ENCODE results near the gene SLC2A9. TPM values are rescaled to one million over a fixed set of nuclear protein-coding genes. Genes with fewer than 3 reads are reported as not detected.

SLC2A9 gene
- total RNA-seq, 1 donor from 2014 or later, result 0.54 TPM

GRCh38 chr4:9999956-10000561 is 21.2 kb downstream of the SLC2A9 start:
- Mint-ChIP-seq H3K36me3 (ENCODE audit: low read depth, unreplicated experiment) (no peaks in the 10 kb centered on the region), H3K4me1 (ENCODE audit: low read depth, unreplicated experiment) (peaks cover 7% of the 10 kb centered on the region), H3K27ac (ENCODE audit: unreplicated experiment) (no peak overlapping the region), H3K9me3 (ENCODE audit: unreplicated experiment) (peaks cover 4% of the 10 kb centered on the region), H3K27me3 (ENCODE audit: low read depth, unreplicated experiment) (peaks cover 4% of the 10 kb centered on the region), H3K4me3 (ENCODE audit: unreplicated experiment) (no peak overlapping the region)
- no peak overlapping the region for H3K27ac ChIP-seq (ENCODE audit: low read depth, low read length)
- H3K4me3 ChIP-seq (ENCODE audit: insufficient read depth, low read depth, low read length), result no peak overlapping the region
- H3K4me2 ChIP-seq (ENCODE audit: low read length), result no peak overlapping the region
- no peak for FAIRE-seq
- TF ChIP-seq CTCF (IDR thresholded peaks at IDR 0.05; ENCODE audit: insufficient read depth, low read depth, low read length) (no peak), EZH2 (IDR thresholded peaks at IDR 0.05; ENCODE audit: insufficient read depth, low read length) (no peak)
- H3K9me3 ChIP-seq (ENCODE audit: insufficient read depth, low read depth, low read length), result no peaks in the 10 kb centered on the region
- no peaks in the 10 kb centered on the region for H4K20me1 ChIP-seq (ENCODE audit: insufficient read depth, low read length)
- H3K4me1 ChIP-seq (ENCODE audit: insufficient read depth, low read length), result no peaks in the 10 kb centered on the region
- no peak overlapping the region for H3K9ac ChIP-seq (ENCODE audit: low read length)
- peak; percentile 71 for DNase-seq (ENCODE audit: low read depth)
- no peaks in the 10 kb centered on the region for H3K79me2 ChIP-seq (ENCODE audit: insufficient read depth, low read length)
- H2AFZ ChIP-seq (ENCODE audit: low read depth, low read length), result no peak overlapping the region
- H3K36me3 ChIP-seq (ENCODE audit: insufficient read depth, low read length), result no peaks in the 10 kb centered on the region
- H3K27me3 ChIP-seq (ENCODE audit: insufficient read depth, low read length), result no peaks in the 10 kb centered on the region

- Histone ChIP-seq H3K36me3 (ENCODE audit: insufficient read depth, low read length) (no peaks in the 10 kb centered on the region), H4K20me1 (ENCODE audit: insufficient read depth, low read length) (no peaks in the 10 kb centered on the region), H3K4me1 (ENCODE audit: insufficient read depth, low read length) (no peaks in the 10 kb centered on the region), H3K9me3 (ENCODE audit: insufficient read depth, low read depth, low read length) (no peaks in the 10 kb centered on the region), H3K27ac (ENCODE audit: low read depth, low read length) (no peak overlapping the region), H3K4me2 (ENCODE audit: low read length) (no peak overlapping the region), H3K27me3 (ENCODE audit: insufficient read depth, low read length) (no peaks in the 10 kb centered on the region), H2AFZ (ENCODE audit: low read depth, low read length) (no peak overlapping the region), H3K79me2 (ENCODE audit: insufficient read depth, low read length) (no peaks in the 10 kb centered on the region), H3K9ac (ENCODE audit: low read length) (no peak overlapping the region), H3K4me3 (ENCODE audit: insufficient read depth, low read depth, low read length) (no peak overlapping the region)
- peaks cover 6% of the 10 kb centered on the region for H3K9me3 Mint-ChIP-seq (ENCODE audit: unreplicated experiment)
- peaks cover 12% of the 10 kb centered on the region for H3K27me3 Mint-ChIP-seq (ENCODE audit: low read depth, unreplicated experiment)
- FAIRE-seq (no peak), DNase-seq (ENCODE audit: low read depth) (peak; percentile 27)
- peaks cover 7% of the 10 kb centered on the region for H3K4me1 Mint-ChIP-seq (ENCODE audit: low read depth, unreplicated experiment)
- H3K27ac Mint-ChIP-seq (ENCODE audit: unreplicated experiment), result no peak overlapping the region
- no peak for TF ChIP-seq EZH2 (IDR thresholded peaks at IDR 0.05; ENCODE audit: insufficient read depth, low read length)
- no peak for TF ChIP-seq CTCF (IDR thresholded peaks at IDR 0.05; ENCODE audit: insufficient read depth, low read depth, low read length)
- H3K36me3 Mint-ChIP-seq (ENCODE audit: low read depth, unreplicated experiment), result no peaks in the 10 kb centered on the region
- H3K4me3 Mint-ChIP-seq (ENCODE audit: unreplicated experiment), result no peak overlapping the region
Observed at GRCh38 chr4:9997886-9998285, 23.4 kb downstream of the SLC2A9 start.

GRCh38 chr4:9996319-9997110 is 24.8 kb downstream of the SLC2A9 start:
- no peak overlapping the region for H3K4me3 ChIP-seq (ENCODE audit: insufficient read depth, low read depth, low read length)
- H2AFZ ChIP-seq (ENCODE audit: low read depth, low read length), result no peak overlapping the region
- Mint-ChIP-seq H3K4me1 (ENCODE audit: low read depth, unreplicated experiment) (peaks cover 7% of the 10 kb centered on the region), H3K36me3 (ENCODE audit: low read depth, unreplicated experiment) (no peaks in the 10 kb centered on the region), H3K27me3 (ENCODE audit: low read depth, unreplicated experiment) (peaks cover 18% of the 10 kb centered on the region), H3K27ac (ENCODE audit: unreplicated experiment) (no peak overlapping the region), H3K9me3 (ENCODE audit: unreplicated experiment) (peaks cover 6% of the 10 kb centered on the region), H3K4me3 (ENCODE audit: unreplicated experiment) (no peak overlapping the region)
- no peak for DNase-seq (ENCODE audit: low read depth)
- no peaks in the 10 kb centered on the region for H3K36me3 ChIP-seq (ENCODE audit: insufficient read depth, low read length)
- H3K27ac ChIP-seq (ENCODE audit: low read depth, low read length), result no peak overlapping the region
- H3K9ac ChIP-seq (ENCODE audit: low read length), result no peak overlapping the region
- TF ChIP-seq EZH2 (IDR thresholded peaks at IDR 0.05; ENCODE audit: insufficient read depth, low read length) (no peak), CTCF (IDR thresholded peaks at IDR 0.05; ENCODE audit: insufficient read depth, low read depth, low read length) (no peak)
- H3K79me2 ChIP-seq (ENCODE audit: insufficient read depth, low read length), result no peaks in the 10 kb centered on the region
- H3K9me3 ChIP-seq (ENCODE audit: insufficient read depth, low read depth, low read length), result no peaks in the 10 kb centered on the region
- H3K4me2 ChIP-seq (ENCODE audit: low read length), result no peak overlapping the region
- H4K20me1 ChIP-seq (ENCODE audit: insufficient read depth, low read length), result no peaks in the 10 kb centered on the region
- FAIRE-seq, result no peak
- no peaks in the 10 kb centered on the region for H3K27me3 ChIP-seq (ENCODE audit: insufficient read depth, low read length)
- H3K4me1 ChIP-seq (ENCODE audit: insufficient read depth, low read length), result no peaks in the 10 kb centered on the region

Measured in astrocyte (in vitro differentiated cells and primary cell).